ENCODE data around the gene ATF7IP.
"Not testable (repeated sequence)": the region's sequence is repeated elsewhere in the genome, so short reads cannot be mapped to it uniquely, and the experiment has no call there.

ATF7IP gene

DNA sequence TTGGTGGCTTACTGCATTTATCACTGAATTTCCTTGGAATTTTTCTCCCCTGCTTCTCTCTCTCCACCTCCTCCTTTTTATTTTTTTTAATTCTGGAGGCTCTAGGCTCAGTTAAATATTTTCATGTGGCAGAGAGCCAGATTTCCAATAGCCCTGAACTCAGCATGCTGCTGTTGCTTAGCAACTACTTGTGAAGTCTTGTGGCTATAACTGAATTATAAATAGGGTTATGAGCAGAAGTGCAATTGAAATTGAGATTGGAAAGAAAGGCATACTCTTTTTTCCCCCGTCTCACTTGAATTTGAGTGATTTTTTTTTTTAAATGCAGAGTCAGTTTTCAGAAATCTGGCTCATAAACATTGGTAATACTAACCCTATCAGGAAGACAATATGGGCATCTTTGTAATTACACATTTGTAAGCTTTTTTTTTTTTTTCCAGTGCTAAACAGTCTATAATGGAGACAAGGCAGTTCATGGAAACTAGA is 38.3 kb downstream of the ATF7IP start:
- DNase-seq (ENCODE audit: low read depth): no peak
- H3K4me3 ChIP-seq (ENCODE audit: low read depth, low read length): no peak overlapping the region
- TF ChIP-seq, protein P1, sequence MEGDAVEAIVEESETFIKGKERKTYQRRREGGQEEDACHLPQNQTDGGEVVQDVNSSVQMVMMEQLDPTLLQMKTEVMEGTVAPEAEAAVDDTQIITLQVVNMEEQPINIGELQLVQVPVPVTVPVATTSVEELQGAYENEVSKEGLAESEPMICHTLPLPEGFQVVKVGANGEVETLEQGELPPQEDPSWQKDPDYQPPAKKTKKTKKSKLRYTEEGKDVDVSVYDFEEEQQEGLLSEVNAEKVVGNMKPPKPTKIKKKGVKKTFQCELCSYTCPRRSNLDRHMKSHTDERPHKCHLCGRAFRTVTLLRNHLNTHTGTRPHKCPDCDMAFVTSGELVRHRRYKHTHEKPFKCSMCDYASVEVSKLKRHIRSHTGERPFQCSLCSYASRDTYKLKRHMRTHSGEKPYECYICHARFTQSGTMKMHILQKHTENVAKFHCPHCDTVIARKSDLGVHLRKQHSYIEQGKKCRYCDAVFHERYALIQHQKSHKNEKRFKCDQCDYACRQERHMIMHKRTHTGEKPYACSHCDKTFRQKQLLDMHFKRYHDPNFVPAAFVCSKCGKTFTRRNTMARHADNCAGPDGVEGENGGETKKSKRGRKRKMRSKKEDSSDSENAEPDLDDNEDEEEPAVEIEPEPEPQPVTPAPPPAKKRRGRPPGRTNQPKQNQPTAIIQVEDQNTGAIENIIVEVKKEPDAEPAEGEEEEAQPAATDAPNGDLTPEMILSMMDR (IDR thresholded peaks at IDR 0.05; ENCODE audit: low read depth, low read length, missing control alignments): no peak

DNA sequence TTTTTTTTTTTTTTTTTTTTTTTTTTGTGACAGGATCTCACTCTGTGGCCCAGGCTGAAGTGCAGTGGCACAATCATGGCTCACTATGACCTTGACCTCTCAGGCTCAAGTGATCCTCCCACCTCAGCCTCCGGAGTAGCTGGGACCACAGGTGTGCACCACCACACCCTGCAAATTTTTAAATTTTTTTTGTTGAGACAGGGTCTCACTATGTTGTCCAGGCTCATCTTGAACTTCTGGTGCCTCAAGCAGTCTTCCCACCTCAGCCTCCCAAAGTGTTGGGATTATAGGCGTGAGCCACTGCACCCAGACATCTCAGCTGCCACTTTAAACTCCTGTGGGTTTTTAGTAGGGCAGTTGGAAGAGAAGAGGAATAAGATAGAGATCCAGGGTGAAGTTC is 39.9 kb downstream of the ATF7IP start:
- not testable (repeated sequence) for DNase-seq (ENCODE audit: low read depth); H3K4me3 ChIP-seq (ENCODE audit: low read depth, low read length)

DNA sequence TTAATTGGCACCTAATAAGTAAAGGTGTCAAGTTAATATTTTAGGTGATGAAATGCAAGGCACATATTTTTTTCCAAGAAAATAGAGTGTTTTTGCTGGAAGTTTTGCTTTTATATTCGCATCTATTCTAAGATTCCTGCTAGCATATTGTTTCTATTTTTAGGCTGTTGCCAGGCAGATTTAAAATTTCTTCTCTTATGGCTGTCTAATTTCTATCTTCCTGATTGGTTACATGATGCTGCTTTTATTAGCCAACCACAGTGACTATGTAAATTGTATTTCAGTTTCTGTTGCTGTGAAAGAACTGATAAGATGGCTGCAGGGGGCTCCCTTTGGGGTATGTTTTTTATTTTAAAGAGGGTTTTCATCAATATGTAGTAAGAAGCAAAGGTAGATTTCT is 42.7 kb downstream of the ATF7IP start:
- TF ChIP-seq, protein P1 (IDR thresholded peaks at IDR 0.05; ENCODE audit: low read depth, low read length, missing control alignments): no peak
- no peak for DNase-seq (ENCODE audit: low read depth)
- H3K4me3 ChIP-seq (ENCODE audit: low read depth, low read length): no peak overlapping the region

DNA sequence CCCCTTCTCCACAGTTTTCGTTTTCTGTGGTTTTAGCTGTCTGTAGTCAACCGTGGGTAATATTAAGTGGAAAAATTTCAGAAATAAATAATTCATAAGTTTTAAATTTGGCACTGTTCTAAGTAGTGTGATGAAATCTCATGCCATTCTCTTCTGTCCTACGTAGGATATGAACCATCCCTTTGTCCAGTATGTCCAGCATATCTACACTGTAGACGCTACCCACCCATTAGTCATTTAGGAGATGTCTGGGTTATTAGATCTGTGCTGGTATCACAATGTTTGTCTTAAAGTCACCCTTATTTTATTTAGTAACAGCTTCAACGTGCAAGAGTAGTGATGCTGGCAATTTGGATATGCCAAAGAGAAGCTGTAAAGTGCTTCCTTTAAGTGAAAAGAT is 44.7 kb downstream of the ATF7IP start:
- DNase-seq (ENCODE audit: low read depth): no peak
- H3K4me3 ChIP-seq (ENCODE audit: low read depth, low read length): no peak overlapping the region
- TF ChIP-seq, protein P1 (IDR thresholded peaks at IDR 0.05; ENCODE audit: low read depth, low read length, missing control alignments): no peak

DNA sequence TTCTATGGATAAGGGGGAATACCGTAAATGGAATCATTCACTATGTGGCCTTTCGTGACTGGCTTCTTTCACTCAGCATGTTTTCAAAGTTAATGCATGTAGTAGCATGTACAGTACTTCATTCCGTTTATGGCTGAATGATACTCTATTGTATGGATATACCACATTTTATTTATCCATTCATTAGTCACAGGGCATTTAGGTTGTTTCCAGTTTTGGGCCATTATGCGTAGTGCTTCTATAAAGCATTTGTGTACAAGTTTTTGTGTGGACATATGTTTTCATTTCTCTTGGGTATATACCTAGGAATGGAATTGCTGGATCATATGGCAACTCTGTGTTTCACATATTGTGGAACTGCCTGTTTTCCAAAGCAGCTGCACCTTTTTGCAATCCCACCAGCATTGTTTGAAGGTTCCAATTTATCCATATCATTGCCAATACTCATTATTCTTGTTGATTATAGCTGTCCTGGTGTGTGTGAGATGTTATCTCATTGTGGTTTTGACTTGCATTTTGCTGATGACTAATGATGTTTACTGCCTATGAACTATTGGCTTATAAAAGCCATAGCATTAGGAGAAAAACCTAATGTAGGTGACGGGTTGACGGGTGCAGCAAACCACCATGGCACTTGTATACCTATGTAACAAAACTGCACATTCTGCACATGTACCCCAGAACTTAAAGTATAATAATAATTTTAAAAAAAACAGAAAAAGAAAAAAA is 45.5 kb downstream of the ATF7IP start:
- TF ChIP-seq, protein P1 (IDR thresholded peaks at IDR 0.05; ENCODE audit: low read depth, low read length, missing control alignments): no peak
- DNase-seq (ENCODE audit: low read depth): no peak
- no peak overlapping the region for H3K4me3 ChIP-seq (ENCODE audit: low read depth, low read length)

DNA sequence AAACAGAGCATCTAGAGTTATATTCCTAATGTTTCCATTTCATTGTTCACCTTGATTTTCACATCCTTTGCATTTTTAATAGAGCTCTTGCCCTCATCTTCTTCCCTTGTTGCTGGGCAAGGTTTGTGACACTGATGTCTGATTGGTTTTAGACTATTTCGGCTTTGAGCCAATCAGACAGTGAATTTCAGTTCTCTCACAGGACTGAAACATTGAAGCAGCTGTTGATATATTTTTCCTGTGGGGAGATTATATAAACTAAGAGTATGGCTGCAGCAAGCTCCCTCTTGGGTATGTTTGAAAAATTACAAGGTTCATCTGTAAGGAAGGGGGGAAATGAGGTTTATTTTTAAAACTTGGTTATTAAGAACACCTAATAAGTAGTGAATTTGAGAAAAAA is 51.2 kb downstream of the ATF7IP start:
- no peak overlapping the region for H3K4me3 ChIP-seq (ENCODE audit: low read depth, low read length)

DNA sequence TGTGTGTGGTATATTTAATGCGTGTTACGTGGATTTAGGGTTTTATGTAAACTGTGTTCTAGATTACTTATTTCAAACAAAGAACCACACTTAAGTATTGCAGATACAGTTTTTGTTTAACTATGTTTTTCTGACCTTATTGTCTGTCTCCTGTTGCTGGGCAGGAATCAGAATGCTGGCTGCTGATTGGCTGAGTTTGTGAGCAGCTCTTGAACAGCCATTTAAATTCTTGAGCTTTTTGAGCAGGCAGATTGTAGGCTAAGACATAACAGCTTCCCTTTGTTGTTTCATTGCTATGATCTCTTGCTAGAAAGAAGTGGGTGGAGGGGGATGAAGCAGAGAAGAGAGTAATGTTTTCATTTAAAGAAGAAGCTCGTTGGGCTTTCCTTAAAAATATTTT is 52.2 kb downstream of the ATF7IP start:
- DNase-seq (ENCODE audit: low read depth): peak; percentile 21
- TF ChIP-seq, protein P1 (IDR thresholded peaks at IDR 0.05; ENCODE audit: low read depth, low read length, missing control alignments): no peak
- no peak overlapping the region for H3K4me3 ChIP-seq (ENCODE audit: low read depth, low read length)

More for the DNA sequence above, 51.2 kb downstream of the ATF7IP start:
- DNase-seq (ENCODE audit: low read depth): peak; percentile 16
- TF ChIP-seq, protein P1 (IDR thresholded peaks at IDR 0.05; ENCODE audit: low read depth, low read length, missing control alignments): no peak
